Measurements from ENCODE around the gene PJVK.

Gene PJVK

GRCh38 chr2:178482437-178482836, 31.3 kb downstream of the PJVK start:
- DNase-seq, result no peak

- no peak for DNase-seq
Measured at GRCh38 chr2:178484245-178485041, 33.3 kb downstream of the PJVK start.

DNA sequence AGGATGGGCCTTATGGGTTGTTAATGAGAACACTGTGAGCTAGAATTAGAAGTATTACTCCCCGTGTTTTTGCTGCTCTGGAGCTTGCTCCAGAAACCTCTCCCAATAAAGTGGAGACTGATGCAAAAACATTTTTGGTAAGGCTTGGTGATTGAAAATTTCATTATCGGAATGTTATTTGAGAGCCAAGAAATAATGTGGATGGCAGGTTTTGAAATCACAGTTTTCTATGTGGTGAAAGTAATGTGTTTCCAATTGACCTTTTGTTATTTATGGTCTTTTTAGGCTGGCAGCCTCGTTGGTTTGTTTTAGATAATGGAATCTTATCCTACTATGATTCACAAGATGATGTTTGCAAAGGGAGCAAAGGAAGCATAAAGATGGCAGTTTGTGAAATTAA, 34.2 kb downstream of the PJVK start:
- no peak for DNase-seq

GRCh38 chr2:178491612-178492011, 40.4 kb downstream of the PJVK start:
- no peak for DNase-seq

- no peak for DNase-seq
Measured at GRCh38 chr2:178496049-178496448, 44.9 kb downstream of the PJVK start.

DNA sequence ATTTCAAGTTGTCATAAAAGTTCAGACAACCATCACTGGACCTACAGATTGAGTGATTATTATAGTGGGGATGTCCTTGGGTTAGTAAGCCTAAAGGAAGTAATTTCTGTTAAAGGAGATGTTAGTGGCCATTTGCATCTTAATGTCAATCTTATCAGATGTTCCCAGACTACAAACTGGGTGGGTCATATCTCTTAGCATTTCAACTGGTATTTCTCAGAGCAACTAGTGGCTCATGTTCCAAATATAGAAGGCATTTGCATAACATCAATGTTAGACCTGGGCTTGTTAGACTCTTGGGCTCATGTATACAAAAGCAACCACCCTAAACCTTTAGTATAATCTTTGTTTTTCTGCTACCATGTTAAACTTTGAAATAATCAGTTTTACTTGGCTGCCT, 47.0 kb downstream of the PJVK start:
- no peak for DNase-seq

DNA sequence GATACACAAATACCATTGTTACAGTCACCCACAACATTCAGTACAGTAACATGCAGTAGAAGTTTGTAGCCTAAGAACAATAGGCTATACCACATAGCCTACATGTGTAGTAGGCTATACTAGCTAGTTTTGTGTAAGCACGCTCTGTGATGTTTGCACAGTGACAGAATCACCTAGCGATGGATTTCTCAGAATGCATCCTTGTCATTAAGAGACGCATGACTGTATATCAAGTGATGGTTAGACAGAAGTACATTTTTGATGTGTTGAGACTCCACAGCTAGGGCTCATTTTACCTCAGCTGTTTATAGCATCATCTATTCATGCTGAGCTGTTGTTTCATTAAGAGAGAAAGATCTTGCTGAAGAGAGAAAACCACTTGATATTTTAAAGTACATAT, 48.5 kb downstream of the PJVK start:
- no peak for DNase-seq

- DNase-seq, result no peak
Measured at GRCh38 chr2:178502751-178503150, 51.6 kb downstream of the PJVK start.

DNA sequence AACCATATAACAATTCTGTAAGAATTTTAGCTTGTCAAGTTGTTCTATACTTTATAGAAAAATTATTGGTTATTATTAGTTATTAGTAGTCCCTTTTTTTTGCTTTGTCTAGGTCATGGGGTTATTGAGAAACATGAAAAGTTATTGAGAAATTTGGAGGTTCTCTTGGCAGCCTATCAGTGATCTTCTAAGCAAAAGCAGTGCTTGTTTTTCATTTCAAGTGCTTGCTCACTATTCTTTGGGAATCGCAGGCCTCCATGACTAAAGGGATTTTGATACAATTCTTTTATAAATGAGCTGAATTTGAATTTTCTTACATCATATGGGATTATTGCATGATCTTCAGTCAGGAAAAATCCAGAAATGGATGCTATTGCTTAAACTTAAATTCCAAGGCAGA, 54.9 kb downstream of the PJVK start:
- no peak for DNase-seq

DNA sequence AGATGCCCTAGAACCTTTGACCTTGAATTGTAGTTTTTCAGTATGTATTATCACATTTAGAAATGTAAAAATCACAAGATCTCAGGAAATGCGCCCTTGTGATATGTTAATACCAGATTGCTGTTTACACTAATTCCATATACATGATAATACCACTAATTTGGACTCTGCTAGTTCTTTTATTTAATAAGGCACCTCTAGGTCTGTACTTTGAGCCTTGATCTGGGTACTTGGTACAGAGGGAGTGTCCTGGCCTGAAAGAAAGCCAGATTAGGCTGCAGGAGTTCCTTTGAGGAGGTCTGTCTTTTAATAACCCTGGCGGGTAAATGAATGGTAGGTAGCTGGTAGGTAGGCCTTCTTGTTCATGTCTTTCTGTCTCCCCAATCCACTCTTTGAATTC, 55.3 kb downstream of the PJVK start:
- DNase-seq, result no peak

DNA sequence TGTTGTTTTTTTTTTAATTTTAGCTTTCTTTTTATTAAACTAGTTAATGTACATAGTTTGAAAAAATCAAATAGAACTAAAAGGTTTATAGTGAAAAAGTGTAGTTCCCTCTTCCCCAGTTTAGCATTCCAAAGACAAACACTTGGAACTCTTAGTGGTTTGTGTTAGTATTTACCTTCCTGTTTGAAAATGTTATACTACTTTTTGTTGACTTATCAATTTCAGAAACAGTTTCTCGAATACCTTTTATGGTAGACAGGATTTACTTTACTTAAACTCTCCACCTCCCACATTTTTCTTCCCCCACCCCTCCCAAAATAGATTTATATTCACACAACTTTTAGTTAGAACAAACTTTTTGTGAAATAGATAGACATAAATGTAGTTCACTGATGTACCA, 55.8 kb downstream of the PJVK start:
- no peak for DNase-seq

DNA sequence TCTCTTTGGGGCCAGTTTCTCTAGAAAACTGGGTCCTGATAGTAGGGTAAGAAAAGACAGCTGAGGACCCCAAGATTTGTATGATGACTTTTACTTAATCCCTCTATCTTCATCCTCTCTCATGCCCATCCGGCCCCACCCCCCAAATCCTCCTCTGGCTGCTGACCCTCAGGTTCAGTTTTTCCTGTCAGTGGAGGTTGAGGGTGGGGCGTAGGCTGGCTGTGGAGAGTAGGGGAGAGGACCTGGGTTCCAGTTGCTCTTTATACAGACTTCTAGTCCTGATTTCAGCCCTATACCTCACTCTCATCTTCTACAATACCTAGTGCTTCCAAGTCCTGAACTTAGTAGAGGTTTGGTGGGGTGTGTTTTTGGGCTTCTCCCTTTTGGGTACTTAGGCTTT, 57.5 kb downstream of the PJVK start:
- DNase-seq, result no peak

DNA sequence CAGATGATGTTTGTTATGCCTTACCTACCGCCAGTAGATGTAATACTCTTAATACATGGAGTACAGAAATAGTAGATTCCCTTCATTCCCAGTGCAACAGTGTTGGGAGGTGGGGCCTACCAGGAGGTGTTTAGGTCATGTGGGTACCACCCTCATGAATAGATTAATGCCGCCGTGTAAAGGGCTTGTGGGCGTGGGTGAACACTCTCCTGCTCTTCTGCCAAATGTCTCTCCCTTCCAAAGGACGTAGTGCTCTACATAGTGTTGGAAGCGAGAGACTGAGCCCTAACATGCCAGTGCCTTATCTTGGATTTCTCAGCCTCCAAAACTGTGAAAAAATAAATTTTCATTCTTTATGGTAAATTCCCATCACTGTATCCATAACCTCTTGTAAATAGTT, 59.2 kb downstream of the PJVK start:
- no peak for DNase-seq

Measured in effector CD8-positive, alpha-beta T cell (primary cell).